ENCODE results near the gene NEB.

Gene NEB

GRCh38 chr2:151544449-151544848 is 189.8 kb downstream of the NEB start:
- DNase-seq: no peak

- no peak for DNase-seq
Observed at GRCh38 chr2:151543876-151544275, 190.4 kb downstream of the NEB start.

- no peak for DNase-seq
Observed at GRCh38 chr2:151534001-151534400, 200.3 kb downstream of the NEB start.

GRCh38 chr2:151533127-151533526 is 201.1 kb downstream of the NEB start:
- DNase-seq: no peak

DNA sequence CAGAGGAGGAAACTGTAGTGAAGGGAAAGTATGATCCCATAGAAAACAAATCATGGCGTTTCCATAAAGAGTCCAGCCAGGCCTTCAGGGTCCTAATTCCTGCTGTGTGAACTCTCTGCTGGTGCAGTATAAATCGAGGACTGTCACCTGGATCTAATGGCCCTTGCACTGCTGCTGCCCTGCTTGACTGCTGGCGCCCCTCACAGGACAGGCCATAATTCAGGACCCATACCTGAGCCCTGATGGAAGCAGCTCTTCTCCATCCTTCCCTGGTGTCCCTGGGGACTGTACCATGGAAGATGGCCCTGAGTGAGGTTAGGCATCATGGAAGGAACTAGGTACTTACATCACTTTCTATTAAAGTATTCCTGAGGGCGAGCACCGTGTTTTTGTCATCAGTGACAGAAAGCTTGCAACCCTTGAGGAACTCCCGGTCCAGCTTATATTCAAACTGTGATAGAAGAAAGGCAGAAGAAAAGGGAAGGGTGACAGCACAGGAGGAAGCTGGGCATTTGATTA is 207.6 kb downstream of the NEB start:
- DNase-seq: no peak

DNA sequence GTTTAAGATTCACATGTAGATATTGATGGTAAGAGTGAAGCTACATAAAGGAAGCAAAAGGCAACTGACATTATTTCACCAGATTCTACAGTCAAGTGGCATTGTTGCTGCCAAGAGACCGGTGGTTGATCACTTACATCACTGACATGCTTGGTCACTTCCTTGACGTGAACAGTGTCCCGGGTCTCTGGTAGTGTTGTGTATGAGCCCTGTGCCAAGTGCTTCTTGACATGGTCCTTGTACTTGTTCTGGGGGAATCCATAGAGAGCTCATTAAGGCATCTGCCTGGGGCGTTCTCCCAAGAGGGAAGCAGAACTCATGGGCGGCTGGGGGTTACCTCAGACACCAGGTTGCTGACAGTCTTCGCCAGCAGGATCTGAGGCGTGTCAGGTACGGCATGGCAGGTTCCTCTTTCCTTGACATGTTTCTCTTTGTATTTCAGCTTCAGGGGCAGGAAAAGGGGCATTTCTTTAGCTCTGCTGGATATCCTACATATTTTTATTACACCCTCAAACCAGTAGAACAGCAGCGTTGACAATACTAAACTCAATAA is 208.4 kb downstream of the NEB start:
- DNase-seq: no peak

DNA sequence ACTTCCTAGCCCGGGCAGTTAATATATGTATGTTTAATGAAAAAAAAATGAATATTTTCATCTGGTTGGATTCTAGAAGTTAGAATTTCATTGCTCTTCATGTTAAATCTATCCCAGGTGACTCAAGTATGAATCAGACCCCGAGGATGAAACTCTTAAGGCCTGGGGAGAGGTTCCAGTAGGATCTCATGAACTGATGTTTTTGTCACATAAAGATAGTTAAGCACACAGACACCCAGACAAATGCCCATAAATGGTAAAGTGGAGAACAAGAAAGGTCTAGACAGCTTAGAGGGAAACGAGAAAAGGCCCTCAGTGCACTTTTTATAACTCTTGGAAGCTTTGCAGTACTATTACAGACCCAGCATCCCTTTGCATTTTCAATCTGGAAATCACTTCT is 210.4 kb downstream of the NEB start:
- no peak for DNase-seq

DNA sequence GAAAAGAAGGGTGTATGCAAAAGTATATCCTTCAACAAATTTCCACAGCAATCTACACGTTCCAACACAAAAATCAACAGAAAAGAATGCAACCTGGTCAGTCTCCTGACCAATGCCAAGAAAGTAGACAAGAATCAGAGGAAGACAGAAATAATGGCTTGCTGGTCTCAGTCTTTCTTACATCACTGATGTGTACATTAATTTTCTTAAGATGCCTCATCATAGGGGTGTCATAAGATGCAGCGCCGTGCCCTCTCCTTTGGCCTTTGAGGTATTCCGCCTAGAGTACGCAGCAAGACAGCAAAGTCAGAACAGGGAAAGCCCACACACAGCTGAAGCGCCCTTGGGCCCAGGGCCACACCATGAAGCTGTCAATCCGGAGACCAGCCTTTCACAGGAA is 211.7 kb downstream of the NEB start:
- DNase-seq: no peak

- no peak for DNase-seq
Observed at GRCh38 chr2:151520976-151521375, 213.3 kb downstream of the NEB start.

DNA sequence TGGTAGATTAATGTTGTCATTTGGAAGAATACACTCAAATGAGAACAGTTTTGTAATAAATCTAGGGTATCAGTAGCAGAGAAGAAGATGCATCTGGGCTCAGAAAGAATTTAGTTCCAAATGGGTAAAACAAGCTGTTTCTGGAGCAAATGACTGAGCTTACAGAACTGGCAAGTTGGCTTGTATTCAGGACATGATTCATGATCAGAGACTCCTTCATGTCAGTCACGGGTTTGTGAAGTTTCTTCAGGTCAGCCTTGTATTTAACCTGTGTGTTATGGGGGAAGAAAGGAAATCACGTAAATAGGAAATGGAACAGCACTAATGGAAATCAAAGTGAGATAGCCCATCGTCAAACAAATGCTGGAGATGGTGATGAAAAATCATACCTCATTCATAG is 215.5 kb downstream of the NEB start:
- DNase-seq: no peak

- DNase-seq: no peak
Observed at GRCh38 chr2:151508519-151508918, 225.8 kb downstream of the NEB start.

- no peak for DNase-seq
Observed at GRCh38 chr2:151506170-151506569, 228.1 kb downstream of the NEB start.

- DNase-seq: no peak
Observed at GRCh38 chr2:151498178-151498577, 236.1 kb downstream of the NEB start.

- no peak for DNase-seq
Observed at GRCh38 chr2:151491496-151491895, 242.8 kb downstream of the NEB start.

DNA sequence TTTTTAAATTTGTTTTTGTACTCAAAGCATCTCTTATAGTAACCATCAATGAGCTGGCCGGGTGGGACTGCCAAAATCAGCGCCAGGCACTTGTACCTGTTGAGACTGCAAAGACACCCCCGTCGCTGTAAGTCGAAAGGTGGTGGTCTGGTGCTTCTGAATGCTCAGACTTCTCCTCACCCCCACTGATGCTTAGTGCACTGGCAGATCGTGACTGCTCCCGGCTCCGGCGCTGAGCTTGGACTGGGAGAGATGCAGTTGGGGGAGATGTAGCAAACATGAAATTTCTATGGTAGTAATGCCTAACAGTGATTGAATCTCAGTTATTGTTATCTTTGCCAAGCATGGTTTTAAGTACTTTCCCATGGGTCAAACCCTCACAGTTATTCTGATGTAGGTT is 244.0 kb downstream of the NEB start:
- no peak for DNase-seq

DNA sequence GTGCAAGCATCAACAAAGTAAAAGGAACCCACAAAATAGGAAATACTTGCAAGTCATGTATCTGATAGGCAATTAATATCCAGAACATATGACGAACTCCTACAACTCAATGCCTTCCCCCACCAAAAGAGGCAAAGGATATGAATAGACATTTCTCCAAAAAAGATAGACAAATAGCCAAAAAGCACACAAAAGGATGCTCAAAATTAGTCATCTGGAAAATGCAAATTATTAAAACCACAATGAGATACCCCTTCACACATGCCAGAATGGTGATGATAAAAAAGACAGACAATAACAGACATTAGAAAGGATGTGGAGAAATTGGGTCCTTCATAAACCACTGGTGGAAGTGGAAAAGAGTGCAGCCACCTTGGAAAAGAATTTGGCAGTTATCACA is 248.2 kb downstream of the NEB start:
- DNase-seq: no peak

DNA sequence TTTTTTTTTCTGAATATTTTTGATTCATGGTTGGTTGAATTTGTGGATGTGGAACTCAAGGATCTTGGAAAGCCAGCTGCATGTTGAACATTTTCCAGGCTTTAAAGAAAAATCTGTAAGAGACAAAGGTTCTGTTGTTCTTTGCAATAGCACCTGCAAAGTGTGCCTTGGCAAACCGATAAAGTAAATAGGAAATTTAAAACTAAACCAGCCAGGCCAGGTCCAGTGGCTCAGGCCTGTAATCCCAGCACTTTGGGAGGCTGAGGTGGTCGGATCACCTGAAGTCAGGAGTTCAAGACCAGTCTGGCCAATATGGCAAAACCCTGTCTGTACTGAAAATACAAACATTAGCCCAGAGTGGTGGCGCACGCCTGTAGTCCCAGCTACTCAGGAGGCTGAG is 250.2 kb downstream of the NEB start:
- no peak for DNase-seq

DNA sequence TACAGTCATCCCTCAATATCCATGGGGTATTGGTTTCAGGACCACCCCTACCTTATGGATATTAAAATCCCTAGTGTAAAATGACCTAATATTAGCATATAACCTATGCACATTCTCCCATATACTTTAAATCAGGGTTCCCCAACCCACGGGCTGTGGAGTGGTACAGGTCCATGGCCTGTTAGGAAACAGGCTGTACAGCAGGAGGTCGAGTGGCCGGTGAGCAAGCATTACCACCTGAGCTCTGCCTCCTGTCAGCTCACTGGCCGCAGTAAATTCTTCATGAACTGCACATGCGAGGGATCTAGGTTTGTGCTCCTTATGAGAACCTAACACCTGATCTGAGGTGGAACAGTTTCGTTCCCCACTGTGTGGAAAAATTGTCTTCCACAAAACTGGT is 250.7 kb downstream of the NEB start:
- no peak for DNase-seq

DNA sequence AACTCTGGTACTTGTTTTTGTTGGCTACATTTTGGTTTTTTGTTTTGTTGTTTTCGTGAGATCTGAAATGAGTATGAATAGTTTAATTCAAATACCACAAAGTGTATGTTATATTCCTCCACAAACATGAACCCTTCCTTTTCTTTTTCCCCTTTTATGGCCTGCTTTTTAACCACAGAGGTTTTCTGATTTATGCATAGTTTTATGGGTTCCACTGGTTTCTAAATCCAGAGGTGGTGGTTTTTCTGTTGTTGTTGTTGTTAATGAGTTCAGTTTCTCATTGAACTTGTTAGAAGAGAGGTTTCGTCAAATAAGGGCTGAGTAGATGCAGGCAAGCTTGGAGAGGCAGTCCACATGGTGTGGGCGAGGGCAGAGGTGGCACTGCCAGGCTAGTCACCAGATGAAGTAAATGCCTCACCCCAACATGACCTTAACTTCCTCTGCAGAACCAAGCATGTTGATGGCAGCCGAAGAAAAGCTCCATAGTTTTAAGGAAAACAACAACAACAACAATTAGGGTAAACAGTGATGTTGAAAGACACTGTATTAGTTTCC is 252.0 kb downstream of the NEB start:
- DNase-seq: no peak

DNA sequence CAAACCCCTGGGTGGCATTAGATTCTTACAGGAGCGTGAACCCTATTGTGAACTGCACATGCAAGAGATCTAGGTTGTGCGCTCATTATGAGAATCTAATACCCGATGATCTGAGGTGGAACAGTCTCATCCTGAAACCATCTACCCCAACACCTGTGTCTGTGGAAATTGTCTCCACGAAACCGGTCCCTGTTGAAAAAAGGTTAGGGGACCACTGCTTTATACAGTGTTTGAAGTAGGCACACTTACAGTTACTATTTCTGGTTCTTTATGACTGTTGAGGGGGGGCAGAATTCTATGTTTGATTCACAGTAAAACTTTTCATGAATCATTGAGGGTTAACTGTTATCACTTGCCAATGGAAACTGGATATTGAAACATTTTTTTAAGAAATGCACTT is 252.5 kb downstream of the NEB start:
- DNase-seq: no peak

- no peak for DNase-seq
Observed at GRCh38 chr2:151478011-151478410, 256.3 kb downstream of the NEB start.

DNA sequence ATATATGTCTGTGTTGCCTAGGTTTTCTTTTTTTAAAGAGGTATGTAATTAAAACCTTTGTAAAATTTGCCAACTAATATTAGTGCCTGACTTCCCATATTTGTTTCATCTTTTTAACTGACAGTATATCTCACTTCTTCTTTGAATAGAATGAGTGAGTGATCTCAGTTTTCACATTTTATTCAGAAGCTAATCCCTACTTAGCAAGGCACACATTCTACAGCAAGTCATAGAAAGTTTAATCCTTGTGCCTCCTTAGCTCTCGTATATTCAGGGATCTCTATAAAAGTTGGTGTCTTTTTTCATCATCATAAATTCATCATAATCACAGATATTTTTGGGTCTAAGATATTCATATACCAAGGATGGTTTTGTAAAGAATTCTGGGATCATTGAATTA is 258.0 kb downstream of the NEB start:
- no peak for DNase-seq

GRCh38 chr2:151475071-151475470 is 259.2 kb downstream of the NEB start:
- DNase-seq: no peak

DNA sequence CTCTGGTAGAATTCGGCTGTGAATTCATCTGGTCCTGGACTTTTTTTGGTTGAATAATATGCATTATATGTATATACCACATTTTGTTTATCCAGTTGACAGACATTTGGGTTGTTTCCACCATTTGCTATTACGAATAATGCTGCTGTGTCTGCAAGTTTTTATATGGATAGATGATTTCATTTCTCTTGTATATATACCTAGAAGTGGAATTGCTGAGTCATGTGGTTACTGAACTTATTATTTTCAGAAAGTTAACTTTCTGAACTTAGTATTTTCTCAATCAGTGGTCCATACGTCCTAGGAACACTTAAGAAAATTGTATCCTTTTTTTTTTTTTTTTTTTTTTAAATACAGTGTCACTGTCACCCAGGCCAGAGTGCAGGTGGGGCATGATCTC is 261.3 kb downstream of the NEB start:
- DNase-seq: no peak

- DNase-seq: no peak
Observed at GRCh38 chr2:151470556-151470955, 263.7 kb downstream of the NEB start.

Measured in NCI-H187 treated with DMSO at 0.1 percent for 48 hours (cell line).